Esophagus muscularis mucosa (tissue), 4 donors: ENCODE data around the gene IGF2R.

Source experiments
- CTCF ChIP-seq, 3 experiments: fragments of 200-600 bp in 2 of 3; fragments of 450-650 bp in 1 of 3; sonication (generic) in 2 of 3; IDR thresholded peaks; one replicate each; pipeline ENCODE4 v1.5.1; 2017 to 2019; ENCODE audit warnings: antibody characterized with exemption in 3 of 3, mild to moderate bottlenecking in 2 of 3, moderate library complexity in 1 of 3
- EP300 ChIP-seq: sonication (generic); formaldehyde crosslinking; IDR thresholded peaks from one replicate; pipeline ENCODE4 v1.6.1; 2017; ENCODE audit warnings: antibody characterized with exemption
- POLR2AphosphoS5 ChIP-seq, 2 donors: sonication (generic); formaldehyde crosslinking; IDR thresholded peaks; one replicate each; pipeline ENCODE4 v1.6.1; 2017; ENCODE audit warnings: antibody characterized with exemption in 2 of 2

GRCh38 chr6:160036331-160036695, 67.4 kb downstream of the IGF2R start:
- TF ChIP-seq CTCF (IDR thresholded peaks at IDR 0.05) (no peak), POLR2AphosphoS5 (IDR thresholded peaks at IDR 0.05) (no peak), EP300 (no peak)
